Measurements from ENCODE around the gene NTSR2. TPM values are rescaled to one million over a fixed set of nuclear protein-coding genes. Genes with fewer than 3 reads are reported as not detected.

The NTSR2 gene
- total and polyA plus RNA-seq, 2 of the 8 experiments (the other 6 are each of a cell fraction or from before 2014, with no cell fraction given), result 0.05 TPM; not detected in 1

DNA sequence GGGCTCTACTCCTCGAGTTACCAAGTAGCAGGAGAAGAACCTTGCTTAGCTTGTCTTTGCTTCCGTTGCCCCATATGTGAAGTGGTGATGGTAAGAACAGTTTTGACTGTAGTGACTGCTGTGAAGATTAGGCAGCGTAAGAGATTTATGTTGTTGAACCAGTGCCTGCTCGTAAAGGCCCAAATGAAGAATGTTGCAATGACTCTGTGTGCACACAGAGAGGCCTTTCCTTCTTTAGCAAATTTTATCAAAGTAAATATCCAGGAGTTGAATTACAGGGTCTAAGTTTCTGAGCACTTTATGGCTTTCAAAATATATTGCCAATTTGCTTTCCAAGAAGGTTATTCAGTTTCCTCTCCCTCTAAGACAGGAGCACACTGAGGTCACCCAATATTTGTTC, 14.5 kb downstream of the NTSR2 start (continued):
- TF ChIP-seq ATF2 (IDR thresholded peaks at IDR 0.05; ENCODE audit: low read length) (no peak), SRF (IDR thresholded peaks at IDR 0.05; ENCODE audit: low read depth, low read length) (no peak)
